Activated CD8-positive, alpha-beta T cell treated with anti-CD3 and anti-CD28 coated beads, Interleukin-2, amount 10 ng/mL, durations not matched to agents 7 days and 5 days (primary cell): Measurements from ENCODE around the gene KCND3. TPM values are rescaled to one million over a fixed set of nuclear protein-coding genes. Genes with fewer than 3 reads are reported as not detected.

Experiments
- ATAC-seq: fragments of 150-1000 bp; cut with Tn5 transposase; one replicate; pipeline ENCODE4 v1.10.0; 2021; ENCODE audit warnings: moderate library complexity
- CTCF ChIA-PET: fragments of 350-600 bp; sonication (Branson Sonifier 250); formaldehyde crosslinking; loops from one replicate; lab custom pipeline; 2021; ENCODE audit warnings: antibody characterized with exemption; lab: Charles Lee
- POLR2A ChIA-PET: fragments of 350-600 bp; sonication (Branson Sonifier 250); formaldehyde crosslinking; loops from one replicate; lab custom pipeline; 2021; ENCODE audit warnings: antibody characterized with exemption; lab: Charles Lee
- DNase-seq: peaks from one replicate; pipeline ENCODE4 v3.0.0-alpha.2; 2020
- H3K27ac Mint-ChIP-seq: one replicate; pipeline ENCODE4 v1.8.0; 2021; ENCODE audit warnings: mild to moderate bottlenecking, mixed read lengths
- H3K27me3 Mint-ChIP-seq: one replicate; pipeline ENCODE4 v1.8.0; 2021; ENCODE audit warnings: low read depth, mixed read lengths
- H3K36me3 Mint-ChIP-seq: one replicate; pipeline ENCODE4 v1.8.0; 2021; ENCODE audit warnings: low read depth, mixed read lengths
- H3K4me1 Mint-ChIP-seq: one replicate; pipeline ENCODE4 v1.8.0; 2021; ENCODE audit warnings: low read depth, mixed read lengths
- H3K4me3 Mint-ChIP-seq: one replicate; pipeline ENCODE4 v1.8.0; 2021; ENCODE audit warnings: mild to moderate bottlenecking, mixed read lengths
- H3K9me3 Mint-ChIP-seq: one replicate; pipeline ENCODE4 v1.8.0; 2022; ENCODE audit warnings: mixed read lengths; ENCODE audit not compliant: insufficient read depth
- total RNA-seq, 2 experiments: library from RNA; stranded (reverse); gene quantifications; one replicate each; pipeline ENCODE4 v1.2.3, GENCODE V29; 2021

KCND3 gene
- total RNA-seq, 2 experiments from 2014 or later, result not detected

GRCh38 chr1:111769517-111770146 is 219.8 kb downstream of the KCND3 start:
- ChIA-PET POLR2A (interaction anchor here (1.0 kb wide), 1 partner anchor 55 kb away, joined by 3 read pairs; no protein-coding TSS in a partner anchor), CTCF (interaction anchor here (0.7 to 7.4 kb wide), 42 partner anchors 9 to 739 kb away, joined by 3 to 72 read pairs (median 4); partner anchors contain the start of genes ADORA3, DDX20, INKA2 and TMIGD3)
- DNase-seq (peak; percentile 64), ATAC-seq (no peak)
- H3K9me3 Mint-ChIP-seq, result no peaks in the 10 kb centered on the region
- no peaks in the 10 kb centered on the region for H3K4me1 Mint-ChIP-seq
- H3K27me3 Mint-ChIP-seq, result no peaks in the 10 kb centered on the region
- peaks cover 26% of the 10 kb centered on the region for H3K36me3 Mint-ChIP-seq
- H3K4me3 Mint-ChIP-seq, result no peak overlapping the region
- H3K27ac Mint-ChIP-seq, result no peak overlapping the region

- ATAC-seq, result no peak
- peaks cover 31% of the 10 kb centered on the region for H3K36me3 Mint-ChIP-seq
These were observed 220.8 kb downstream of the KCND3 start for GRCh38 chr1:111768625-111769024.

GRCh38 chr1:111768023-111768422 is 221.4 kb downstream of the KCND3 start:
- no peak overlapping the region for H3K4me3 Mint-ChIP-seq
- H3K9me3 Mint-ChIP-seq, result no peaks in the 10 kb centered on the region
- ChIA-PET CTCF (interaction anchor here (0.6 to 7.4 kb wide), 18 partner anchors 12 to 544 kb away, joined by 3 to 72 read pairs (median 5); partner anchors contain the start of genes ADORA3, DDX20, INKA2 and TMIGD3), POLR2A (interaction anchor here (0.6 to 0.9 kb wide), 2 partner anchors 13 to 252 kb away, joined by 3 to 5 read pairs; partner anchors contain the start of gene DDX20)
- H3K4me1 Mint-ChIP-seq, result no peaks in the 10 kb centered on the region
- ATAC-seq, result no peak
- no peak overlapping the region for H3K27ac Mint-ChIP-seq
- no peaks in the 10 kb centered on the region for H3K27me3 Mint-ChIP-seq
- H3K36me3 Mint-ChIP-seq, result peaks cover 35% of the 10 kb centered on the region
- no peak for DNase-seq

More at GRCh38 chr1:111768625-111769024, 220.8 kb downstream of the KCND3 start:
- Mint-ChIP-seq H3K4me3 (no peak overlapping the region), H3K9me3 (no peaks in the 10 kb centered on the region), H3K27ac (no peak overlapping the region), H3K4me1 (no peaks in the 10 kb centered on the region), H3K27me3 (no peaks in the 10 kb centered on the region)
- ChIA-PET CTCF (interaction anchor here (0.6 to 7.4 kb wide), 33 partner anchors 8 to 550 kb away, joined by 3 to 72 read pairs (median 5); partner anchors contain the start of genes ADORA3, DDX20, INKA2 and TMIGD3), POLR2A (interaction anchor here (0.6 kb wide), 1 partner anchor 982 kb away, joined by 3 read pairs; no protein-coding TSS in a partner anchor)
- no peak for DNase-seq

- ChIA-PET POLR2A (no interaction called here), CTCF (interaction anchor here (1.1 to 2.6 kb wide), 6 partner anchors 12 to 255 kb away, joined by 3 to 8 read pairs (median 4); no protein-coding TSS in a partner anchor)
- no peak for DNase-seq
- Mint-ChIP-seq H3K27me3 (no peaks in the 10 kb centered on the region), H3K4me1 (peaks cover 14% of the 10 kb centered on the region), H3K36me3 (peaks cover 66% of the 10 kb centered on the region), H3K9me3 (no peaks in the 10 kb centered on the region), H3K27ac (no peak overlapping the region), H3K4me3 (no peak overlapping the region)
- ATAC-seq, result no peak
These were observed 227.1 kb downstream of the KCND3 start for GRCh38 chr1:111762332-111762731.

DNA sequence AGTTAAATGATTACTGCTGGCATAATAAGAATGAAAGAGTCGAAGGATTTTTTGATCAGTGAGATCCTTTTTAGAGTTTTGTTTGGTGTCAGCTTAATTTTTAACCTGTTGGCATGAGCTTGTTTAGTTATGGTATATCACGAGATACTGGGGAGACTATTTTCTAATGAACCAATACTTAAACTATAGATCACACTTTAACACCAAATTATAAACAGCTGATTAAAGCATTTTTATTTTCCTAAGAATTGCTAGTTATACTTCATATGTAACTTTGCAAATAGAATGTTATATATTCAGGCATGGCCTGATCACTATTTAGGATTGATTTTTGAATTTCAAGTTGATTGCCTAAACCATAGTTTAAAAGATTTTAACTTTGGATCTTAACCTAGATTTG is 227.8 kb downstream of the KCND3 start:
- ChIA-PET CTCF (interaction anchor here (1.2 to 2.6 kb wide), 5 partner anchors 11 to 254 kb away, joined by 3 to 8 read pairs (median 5); no protein-coding TSS in a partner anchor), POLR2A (no interaction called here)
- Mint-ChIP-seq H3K27ac (no peak overlapping the region), H3K36me3 (peaks cover 67% of the 10 kb centered on the region), H3K9me3 (no peaks in the 10 kb centered on the region), H3K27me3 (no peaks in the 10 kb centered on the region), H3K4me3 (no peak overlapping the region), H3K4me1 (peaks cover 20% of the 10 kb centered on the region)
- DNase-seq (no peak), ATAC-seq (no peak)

GRCh38 chr1:111758373-111758772 is 231.1 kb downstream of the KCND3 start:
- Mint-ChIP-seq H3K36me3 (peaks cover 44% of the 10 kb centered on the region), H3K27ac (no peak overlapping the region), H3K4me1 (peaks cover 39% of the 10 kb centered on the region), H3K9me3 (no peaks in the 10 kb centered on the region), H3K27me3 (no peaks in the 10 kb centered on the region), H3K4me3 (no peak overlapping the region)
- ChIA-PET CTCF (interaction anchor here (1.3 to 3.8 kb wide), 3 partner anchors 11 to 251 kb away, joined by 3 to 18 read pairs (median 4); no protein-coding TSS in a partner anchor), POLR2A (no interaction called here)
- DNase-seq (no peak), ATAC-seq (no peak)

DNA sequence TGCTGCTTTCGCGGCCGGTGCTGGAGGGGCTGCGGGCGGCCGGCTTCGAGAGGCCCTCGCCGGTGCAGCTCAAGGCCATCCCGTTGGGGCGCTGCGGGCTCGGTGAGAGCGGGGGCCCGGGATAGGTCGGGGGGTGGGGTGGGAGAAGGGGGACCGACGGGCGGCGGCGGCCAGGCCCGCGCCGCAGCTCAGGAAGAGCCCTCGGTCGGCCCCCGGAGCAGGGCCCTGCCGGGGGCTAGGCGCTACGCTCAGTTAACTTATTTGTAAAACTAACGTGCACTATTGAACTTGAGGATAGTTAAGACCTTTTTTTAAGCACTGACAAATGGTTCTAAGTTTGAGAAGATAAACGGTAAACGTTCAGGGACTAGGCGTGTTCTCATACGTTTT is 233.3 kb downstream of the KCND3 start:
- ChIA-PET POLR2A (interaction anchor here (0.8 to 2.6 kb wide), 6 partner anchors 10 to 280 kb away, joined by 3 to 15 read pairs (median 8); no protein-coding TSS in a partner anchor), CTCF (interaction anchor here (1.0 to 4.6 kb wide), 10 partner anchors 9 to 280 kb away, joined by 3 to 40 read pairs (median 12); partner anchors contain the start of gene INKA2)
- Mint-ChIP-seq H3K27ac (peak overlapping the region; percentile 99), H3K4me1 (peaks cover 57% of the 10 kb centered on the region), H3K9me3 (no peaks in the 10 kb centered on the region), H3K36me3 (peaks cover 29% of the 10 kb centered on the region), H3K4me3 (peak overlapping the region; percentile 93), H3K27me3 (no peaks in the 10 kb centered on the region)
- ATAC-seq, result no peak
- no peak for DNase-seq

DNA sequence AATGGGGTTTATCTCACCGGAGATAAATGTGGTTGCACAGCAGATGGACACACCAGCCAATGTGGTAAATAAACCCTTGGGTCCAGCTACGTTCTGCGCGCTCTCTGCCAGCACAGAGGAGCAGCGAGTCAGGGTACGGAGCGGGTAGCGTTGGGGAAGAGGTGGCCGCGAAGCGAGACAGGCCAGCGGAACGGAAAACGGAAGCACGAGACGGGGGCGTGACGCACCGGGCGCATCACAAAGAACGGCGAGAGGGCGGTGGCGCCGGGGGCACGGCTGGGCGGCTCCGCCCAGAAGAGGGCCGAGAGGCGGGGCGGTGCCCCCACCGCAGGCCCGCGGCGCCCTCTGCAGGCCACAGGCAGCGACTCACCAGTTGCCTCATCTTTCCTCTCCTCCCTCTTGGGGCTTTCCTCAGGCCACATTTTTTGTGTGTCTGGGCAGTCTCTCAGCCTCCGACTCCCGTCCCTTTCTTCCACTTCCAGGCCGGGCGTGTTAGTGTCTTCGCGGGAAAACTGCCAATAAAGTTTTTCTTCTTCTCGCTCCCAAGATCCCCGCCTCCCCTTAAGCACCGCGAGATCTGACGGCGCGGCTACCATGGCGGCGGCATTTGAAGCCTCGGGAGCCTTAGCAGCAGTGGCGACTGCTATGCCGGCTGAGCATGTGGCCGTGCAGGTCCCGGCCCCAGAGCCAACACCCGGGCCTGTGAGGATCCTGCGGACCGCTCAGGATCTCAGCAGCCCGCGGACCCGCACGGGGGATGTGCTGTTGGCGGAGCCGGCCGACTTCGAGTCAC is 233.9 kb downstream of the KCND3 start, which contains the start of gene DDX20:
TSS of gene DDX20 (plus strand) at position 571 of the 793 bp plus-strand sequence. CDS start at position 595, 24 bp downstream.
- Mint-ChIP-seq H3K27ac (peak within 1 kb of the TSS; percentile 99), H3K27me3 (no peaks in the 10 kb centered on the region), H3K9me3 (no peaks in the 10 kb centered on the region), H3K4me3 (peak within 1 kb of the TSS; percentile 93), H3K4me1 (peaks cover 57% of the 10 kb centered on the region), H3K36me3 (peaks cover 24% of the 10 kb centered on the region)
- POLR2A ChIA-PET, result interaction anchor here (0.7 to 2.6 kb wide), 22 partner anchors 10 to 613 kb away, joined by 3 to 15 read pairs (median 4); partner anchors contain the start of genes ATP5PB, INKA2, RAP1A and WDR77
- DNase-seq (peak; percentile 94), ATAC-seq (peak; percentile 89)
- CTCF ChIA-PET, result interaction anchor here (0.6 to 4.6 kb wide), 28 partner anchors 8 to 530 kb away, joined by 3 to 40 read pairs (median 5); partner anchors contain the start of genes ADORA3, INKA2 and TMIGD3

- no peaks in the 10 kb centered on the region for H3K9me3 Mint-ChIP-seq
- peak overlapping the region; percentile 93 for H3K4me3 Mint-ChIP-seq
- ChIA-PET CTCF (interaction anchor here (0.6 to 4.6 kb wide), 25 partner anchors 9 to 530 kb away, joined by 3 to 40 read pairs (median 4); partner anchors contain the start of genes ADORA3, INKA2 and TMIGD3), POLR2A (interaction anchor here (0.7 to 2.6 kb wide), 19 partner anchors 11 to 613 kb away, joined by 3 to 15 read pairs (median 4); partner anchors contain the start of genes ATP5PB, INKA2, RAP1A and WDR77)
- no peaks in the 10 kb centered on the region for H3K27me3 Mint-ChIP-seq
- DNase-seq, result peak; percentile 58
- H3K4me1 Mint-ChIP-seq, result peaks cover 54% of the 10 kb centered on the region
- ATAC-seq, result peak; percentile 13
- peaks cover 20% of the 10 kb centered on the region for H3K36me3 Mint-ChIP-seq
- peak overlapping the region; percentile 99 for H3K27ac Mint-ChIP-seq
These were observed 234.5 kb downstream of the KCND3 start for GRCh38 chr1:111754984-111755330.

- Mint-ChIP-seq H3K36me3 (peaks cover 4% of the 10 kb centered on the region), H3K27me3 (peaks cover 4% of the 10 kb centered on the region), H3K27ac (peak overlapping the region; percentile 26), H3K4me1 (peaks cover 50% of the 10 kb centered on the region), H3K9me3 (no peaks in the 10 kb centered on the region), H3K4me3 (no peak overlapping the region)
- POLR2A ChIA-PET, result interaction anchor here (1.2 kb wide), 1 partner anchor 244 kb away, joined by 3 read pairs; no protein-coding TSS in a partner anchor
- DNase-seq (no peak), ATAC-seq (no peak)
- CTCF ChIA-PET, result interaction anchor here (0.8 to 8.1 kb wide), 8 partner anchors 14 to 270 kb away, joined by 3 to 79 read pairs (median 7); no protein-coding TSS in a partner anchor
These were observed 237.4 kb downstream of the KCND3 start for GRCh38 chr1:111751906-111752575.
